Inflammatory macrophage treated with lipopolysaccharide for 1 hour (primary cell): ENCODE measurements around the gene LRBA.
A peak's percentile ranks its signal among the peaks of the same experiment; 100 is the strongest.
"Not testable (repeated sequence)": the region's sequence is repeated elsewhere in the genome, so short reads cannot be mapped to it uniquely, and the experiment has no call there.

Experiments used
- DNase-seq, 2 donors: peaks; one replicate each; pipeline ENCODE4 v3.0.0-alpha.2; 2020 to 2022

The LRBA gene

DNA sequence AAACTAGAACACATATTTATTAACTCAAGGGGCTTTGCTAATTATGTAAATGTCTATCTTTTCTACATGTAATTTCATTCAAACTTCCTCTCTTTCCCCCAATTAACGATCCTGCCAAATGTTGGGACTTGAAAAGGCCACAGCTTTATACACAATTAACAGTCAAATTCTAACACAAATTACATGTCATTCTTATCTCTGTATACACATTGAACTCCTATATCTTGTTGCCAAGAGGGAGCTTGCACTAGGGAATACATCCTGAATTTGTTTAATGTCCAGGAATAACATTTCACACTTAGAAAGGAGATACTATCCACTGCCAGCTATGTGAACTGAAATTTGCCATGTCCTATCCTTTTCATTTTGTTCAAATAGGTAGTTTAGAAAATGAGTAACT, 472.0 kb downstream of the LRBA start:
- DNase-seq, result no peak

DNA sequence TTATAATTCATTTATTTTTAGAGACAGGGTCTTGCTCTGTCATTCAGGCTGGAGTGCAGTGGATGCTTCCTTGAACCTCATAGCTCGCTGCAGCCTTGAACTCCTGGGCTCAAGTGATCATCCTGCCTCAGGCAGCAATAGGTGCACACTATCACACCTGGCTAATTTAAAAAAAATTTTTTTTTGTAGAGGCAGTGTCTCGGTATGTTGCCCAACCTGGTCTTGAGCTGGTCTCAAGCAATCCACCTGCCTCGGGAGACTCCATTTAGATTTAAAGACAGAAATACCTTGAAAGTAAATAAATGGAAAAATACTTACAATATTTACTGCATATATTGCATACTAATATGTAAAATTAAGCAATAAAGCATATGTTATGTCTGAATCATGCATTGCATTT, 473.4 kb downstream of the LRBA start:
- no peak for DNase-seq

DNA sequence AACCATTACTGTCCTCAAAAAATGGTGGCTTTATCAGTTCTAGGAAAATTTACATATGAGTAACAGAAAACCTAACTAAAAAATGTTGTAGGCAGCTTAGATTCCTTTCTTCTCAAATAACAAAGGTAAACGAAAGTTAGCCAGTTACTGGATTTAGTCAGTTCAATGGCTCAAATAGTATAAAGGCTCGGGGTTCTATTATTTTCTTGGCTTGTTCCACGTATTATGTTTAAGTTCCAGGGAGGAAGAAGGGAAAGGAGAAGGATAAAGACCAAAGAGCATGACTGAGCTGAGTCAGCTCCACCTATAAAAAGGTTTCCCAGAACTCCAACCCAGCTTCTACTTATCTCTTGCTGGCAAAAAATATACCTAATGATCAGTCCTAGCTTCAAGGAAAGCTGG, 474.1 kb downstream of the LRBA start:
- DNase-seq, result no peak

DNA sequence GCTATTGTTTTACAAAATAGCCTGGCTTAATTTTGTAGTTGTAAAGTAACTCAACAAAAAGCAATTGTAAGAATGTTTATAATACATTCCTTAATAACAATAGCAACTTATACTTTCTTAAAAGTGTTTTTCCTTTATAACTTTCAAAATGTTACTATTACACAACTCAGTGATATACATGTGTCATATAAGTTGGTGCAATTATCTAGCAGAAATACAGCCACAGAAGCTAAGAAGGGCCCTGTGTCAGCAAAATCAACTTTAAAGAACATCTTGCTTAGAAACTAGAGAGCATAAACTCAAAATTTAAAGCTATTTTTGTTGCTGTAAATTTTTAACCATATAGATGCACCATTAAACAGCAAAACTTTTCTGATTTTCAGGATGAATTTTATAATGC, 474.5 kb downstream of the LRBA start:
- no peak for DNase-seq

DNA sequence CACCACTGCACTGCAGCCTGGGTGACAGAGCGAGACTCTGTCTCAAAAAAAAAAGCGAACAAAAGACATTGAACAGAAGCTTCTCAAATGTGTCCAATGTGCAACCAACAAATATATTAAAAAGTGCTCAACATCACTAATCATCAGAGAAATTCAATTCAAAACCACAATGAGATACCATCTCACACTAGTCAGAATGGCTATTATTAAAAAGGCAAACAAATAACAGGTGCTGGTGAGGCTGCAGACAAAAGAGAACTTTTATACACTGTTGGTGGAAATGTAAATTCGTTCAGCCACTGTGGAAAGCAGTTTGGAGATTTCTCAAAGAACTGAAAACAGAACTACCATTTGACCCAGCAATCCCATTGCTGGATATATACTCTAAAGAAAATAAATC, 477.2 kb downstream of the LRBA start:
- DNase-seq, result not testable (repeated sequence)

DNA sequence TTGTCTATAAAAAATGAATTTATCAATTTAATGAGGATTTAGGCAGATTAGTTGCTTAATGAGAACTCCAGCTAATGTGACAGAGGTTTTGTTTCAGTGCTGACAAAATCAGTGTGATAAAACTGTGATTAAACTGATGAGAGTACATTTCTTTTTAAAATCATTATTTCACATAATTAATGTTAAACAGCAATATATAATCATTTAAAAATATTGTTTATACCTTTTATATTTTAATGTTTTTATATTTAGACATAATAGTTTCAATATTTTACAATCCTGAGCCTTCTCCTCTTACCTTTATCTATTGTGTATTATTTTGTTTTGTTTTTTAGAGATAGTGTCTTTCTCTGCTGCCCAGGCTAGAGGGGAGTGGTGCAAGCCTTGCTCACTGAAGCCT, 480.3 kb downstream of the LRBA start:
- no peak for DNase-seq

DNA sequence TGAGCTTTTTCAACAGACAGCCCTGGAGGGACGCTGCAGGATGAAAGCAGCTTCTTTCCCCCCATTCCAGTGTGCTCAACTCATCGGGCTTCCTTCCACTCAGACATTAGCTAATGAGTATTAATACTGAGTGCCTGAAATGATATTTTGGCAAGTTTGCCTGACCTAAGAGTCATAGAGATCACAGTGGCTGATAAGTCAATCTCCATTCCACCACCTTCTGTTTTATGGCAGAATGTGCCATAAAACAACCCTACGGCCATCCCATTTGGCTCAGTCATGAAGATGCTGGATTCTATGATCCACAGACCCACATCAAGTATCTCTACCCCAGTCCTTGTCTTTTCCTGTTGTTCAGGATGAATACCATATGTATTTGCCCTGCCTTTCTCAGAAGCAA, 481.4 kb downstream of the LRBA start:
- no peak for DNase-seq

DNA sequence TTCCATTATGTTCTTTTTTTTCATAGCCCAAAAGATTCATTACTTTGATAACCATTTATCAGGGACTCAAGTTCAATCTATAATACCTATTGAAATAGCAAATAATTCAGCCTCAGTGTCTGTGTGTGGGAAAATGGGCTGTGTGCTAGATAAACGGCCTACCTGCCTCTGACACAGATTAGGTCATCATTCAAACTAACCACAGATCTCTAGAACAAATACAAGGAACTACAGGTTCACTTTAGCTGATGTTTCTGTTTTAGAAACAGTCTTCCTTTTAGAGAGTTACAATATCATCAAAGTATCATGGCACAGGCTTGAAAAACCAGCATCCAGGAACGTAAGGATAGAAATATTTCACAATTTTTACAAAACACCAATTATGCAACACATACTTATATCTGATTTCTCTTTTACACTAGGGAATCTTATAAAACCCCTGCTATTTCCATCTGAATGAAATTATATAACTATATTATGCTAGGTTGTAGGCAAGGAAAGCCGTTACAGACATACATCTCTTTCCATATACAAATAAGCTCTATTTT, 489.7 kb downstream of the LRBA start:
- DNase-seq, result no peak

DNA sequence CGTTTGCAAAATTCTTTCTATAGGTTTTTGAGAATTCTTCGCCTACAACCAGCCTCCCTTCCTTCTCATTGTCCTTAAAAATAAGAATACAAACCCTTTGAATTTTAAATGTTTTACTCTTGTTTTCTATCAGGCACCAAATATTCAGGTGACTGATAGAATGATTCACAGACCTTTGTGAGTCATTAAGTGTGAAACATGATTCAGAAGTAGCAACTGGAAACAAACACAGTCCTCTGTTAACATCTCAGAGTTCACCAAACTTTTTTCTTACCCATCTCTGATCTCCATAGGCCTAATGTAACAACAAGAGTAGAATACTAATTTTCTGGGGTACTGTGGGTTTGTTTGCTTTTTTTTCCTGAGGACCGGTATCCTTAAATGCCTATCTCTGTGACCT, 496.5 kb downstream of the LRBA start:
- DNase-seq, result no peak

DNA sequence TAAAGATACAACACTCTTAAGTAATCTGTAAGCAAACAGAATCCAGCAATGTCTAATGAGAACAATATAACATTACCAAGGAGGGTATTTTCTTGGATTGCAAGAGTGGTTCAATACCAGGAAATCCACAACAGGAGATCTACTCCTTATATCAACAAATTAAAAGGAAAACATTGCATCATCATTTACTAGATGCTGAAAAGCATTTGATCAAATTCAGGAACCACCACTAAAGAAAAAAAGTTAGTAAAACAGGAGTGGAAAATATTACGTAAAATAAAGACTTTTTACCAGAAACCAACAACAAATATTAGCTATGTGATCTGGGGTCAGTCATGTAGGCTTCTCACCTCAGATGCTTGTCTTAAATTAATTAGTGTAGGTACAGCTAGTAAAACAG, 499.9 kb downstream of the LRBA start:
- no peak for DNase-seq

DNA sequence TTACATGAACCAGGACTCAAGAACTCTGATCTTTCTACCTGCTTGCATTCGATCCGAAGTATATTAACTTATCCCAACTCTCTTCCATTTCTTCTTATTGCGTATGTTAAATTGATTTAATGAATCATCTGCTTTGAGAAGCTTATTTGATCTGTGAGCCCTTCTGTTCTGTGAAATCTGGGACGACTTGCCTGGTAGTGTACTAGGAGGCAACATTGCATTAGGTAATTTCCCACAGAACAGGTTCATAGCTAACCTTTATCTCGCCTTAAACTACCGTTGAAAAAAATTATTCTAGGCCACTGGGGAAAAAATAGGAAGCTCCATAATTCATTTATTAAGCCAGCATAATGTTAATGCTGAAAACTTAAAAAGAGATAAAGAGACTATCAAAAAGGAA, 500.4 kb downstream of the LRBA start:
- DNase-seq, result no peak

DNA sequence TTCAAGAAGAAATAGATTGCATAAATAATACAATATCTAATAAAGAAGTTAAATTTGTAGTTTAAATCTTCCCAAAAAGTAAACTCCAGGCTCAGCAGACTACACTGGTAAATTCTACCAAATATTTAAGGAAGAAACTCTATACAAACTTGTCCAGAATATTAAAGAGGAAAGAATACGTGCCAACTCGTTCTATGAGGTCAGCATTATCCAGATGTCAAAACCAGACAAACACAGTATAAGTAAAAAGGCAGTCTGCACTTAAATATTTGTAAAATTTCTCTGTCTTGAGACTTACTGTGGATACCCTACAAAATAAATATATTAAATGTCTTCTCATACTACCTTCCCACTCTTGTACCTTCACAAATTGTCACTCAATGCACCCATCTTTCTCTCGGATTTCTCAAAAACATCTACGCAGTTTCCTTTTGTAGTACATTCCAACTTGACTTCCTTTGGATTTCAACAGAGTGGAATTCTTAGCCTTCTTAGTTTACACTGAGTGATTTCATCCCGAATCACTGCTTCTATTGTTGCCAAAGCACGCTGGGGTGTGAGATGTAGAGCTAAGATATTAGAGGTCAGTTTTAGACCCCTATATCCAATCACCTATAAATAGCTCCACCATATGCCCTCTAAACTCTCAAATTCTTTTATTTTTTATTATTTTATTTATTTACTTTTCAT, 504.8 kb downstream of the LRBA start:
- no peak for DNase-seq

DNA sequence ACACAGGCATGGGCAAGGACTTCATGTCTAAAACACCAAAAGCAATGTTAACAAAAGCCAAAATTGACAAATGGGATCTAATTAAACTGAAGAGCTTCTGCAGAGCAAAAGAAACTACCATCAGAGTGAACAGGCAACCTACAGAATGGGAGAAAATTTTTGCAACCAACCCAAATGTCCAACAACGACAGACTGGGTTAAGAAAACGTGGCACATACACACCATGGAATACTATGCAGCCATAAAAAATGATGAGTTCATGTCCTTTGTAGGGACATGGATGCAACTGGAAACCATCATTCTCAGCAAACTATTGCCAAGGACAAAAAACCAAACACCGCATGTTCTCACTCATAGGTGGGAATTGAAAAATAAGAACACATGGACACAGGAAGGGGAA, 507.4 kb downstream of the LRBA start:
- DNase-seq, result not testable (repeated sequence)

DNA sequence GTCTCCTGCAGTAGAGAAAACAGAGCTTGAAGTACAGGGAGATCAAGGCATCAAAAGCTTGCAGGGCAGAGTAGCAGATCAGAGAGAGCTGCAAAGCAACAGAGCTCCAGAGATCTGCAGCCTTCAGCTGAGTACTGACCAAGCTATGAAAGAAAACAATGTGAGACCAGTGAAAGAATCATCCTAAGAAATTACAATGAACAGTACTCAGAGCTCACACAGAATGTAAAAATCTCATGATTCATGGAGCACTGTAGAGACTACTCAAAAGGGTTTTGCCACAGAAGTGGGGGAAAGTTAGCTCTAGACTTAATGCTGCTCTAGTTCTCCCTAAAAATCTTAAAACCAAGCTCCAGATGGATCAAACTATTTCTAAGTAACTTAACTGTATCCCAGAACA, 513.1 kb downstream of the LRBA start:
- no peak for DNase-seq

DNA sequence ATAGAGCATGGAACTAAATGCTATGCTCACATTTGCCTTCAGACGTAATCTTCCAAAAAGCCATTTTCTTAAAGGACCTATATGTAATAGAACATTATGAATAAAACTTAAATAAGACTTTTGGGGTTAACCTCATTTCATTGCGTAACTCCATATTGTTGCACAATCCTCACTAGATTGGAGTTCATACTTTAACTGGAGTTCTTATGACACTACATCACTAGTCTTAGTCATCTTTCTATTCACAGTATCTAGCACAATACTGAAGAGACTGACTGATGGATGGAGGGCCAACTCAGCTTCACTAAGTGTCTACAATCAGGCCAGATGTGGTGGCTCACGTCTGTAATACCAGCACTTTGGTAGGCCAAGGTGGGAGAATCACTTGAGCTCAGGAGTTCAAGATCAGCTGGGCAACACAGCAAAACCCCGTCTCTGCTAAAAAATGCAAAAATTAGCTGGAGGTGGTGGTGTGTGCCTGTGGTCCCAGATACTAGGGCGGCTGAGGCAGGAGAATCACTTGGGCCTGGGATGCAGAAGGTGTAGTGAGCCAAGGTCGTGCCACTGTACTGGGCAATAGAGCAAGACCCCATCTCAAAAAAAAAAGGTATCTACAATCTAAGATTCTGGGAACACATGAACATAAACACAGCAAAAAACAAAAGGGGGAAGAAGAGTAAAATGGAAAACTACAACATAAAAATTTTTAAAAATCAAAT, 513.9 kb downstream of the LRBA start:
- peak; percentile 55 to 69 for DNase-seq

DNA sequence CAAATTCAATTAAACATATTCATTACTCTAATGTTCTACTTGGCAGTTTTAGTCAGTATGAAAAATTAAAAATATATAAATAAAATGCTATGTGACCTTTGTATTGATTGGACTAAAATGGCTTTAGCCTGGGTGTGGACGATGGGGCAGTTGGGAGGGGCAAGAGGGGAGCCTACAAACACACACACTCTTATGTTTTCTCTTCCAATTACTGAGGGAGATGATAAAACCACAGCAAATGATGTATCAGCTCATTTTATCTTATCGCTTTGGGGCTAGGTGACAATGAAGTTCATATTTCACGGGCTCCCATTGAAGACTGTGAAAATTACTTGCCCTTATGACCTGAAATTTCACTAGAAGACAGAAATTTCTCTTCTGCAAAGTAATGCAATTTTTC, 517.5 kb downstream of the LRBA start:
- no peak for DNase-seq

DNA sequence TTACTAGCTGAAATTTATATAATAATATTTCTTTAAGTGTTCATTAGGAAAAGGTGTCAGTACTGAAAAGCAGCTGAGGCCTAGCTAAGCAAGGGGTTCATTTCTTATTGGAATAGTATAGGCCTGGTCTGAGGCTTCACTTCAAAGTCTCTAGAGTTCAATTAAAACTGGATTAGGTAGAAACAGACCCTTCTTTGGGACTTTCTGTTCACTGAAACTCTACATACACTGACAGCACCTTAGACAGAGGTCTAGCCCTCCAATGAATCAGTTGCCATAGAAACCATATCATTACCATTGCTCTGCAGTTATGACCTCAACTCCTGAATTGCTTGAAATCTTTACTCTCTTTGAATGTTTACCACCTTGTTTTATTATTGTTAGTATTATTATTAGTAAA, 519.5 kb downstream of the LRBA start:
- DNase-seq, result no peak

DNA sequence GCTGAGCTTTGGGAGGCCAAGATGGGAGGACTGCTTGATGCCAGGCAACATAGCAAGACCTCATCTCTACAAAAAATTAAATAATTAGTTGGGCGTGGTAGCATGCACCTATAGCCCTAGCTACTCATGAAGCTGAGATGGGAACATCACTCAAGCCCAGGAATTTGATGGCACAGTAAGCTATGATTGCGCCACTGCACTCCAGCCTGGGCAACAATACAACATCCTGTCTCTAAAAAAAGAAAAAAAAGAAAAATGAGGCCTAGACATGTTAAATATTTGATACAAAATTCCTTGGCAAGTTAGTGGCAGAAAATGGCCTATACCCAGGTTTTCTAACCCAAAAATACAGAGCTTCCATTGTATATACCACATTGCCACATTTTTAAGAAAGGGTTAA, 521.2 kb downstream of the LRBA start:
- DNase-seq, result no peak

DNA sequence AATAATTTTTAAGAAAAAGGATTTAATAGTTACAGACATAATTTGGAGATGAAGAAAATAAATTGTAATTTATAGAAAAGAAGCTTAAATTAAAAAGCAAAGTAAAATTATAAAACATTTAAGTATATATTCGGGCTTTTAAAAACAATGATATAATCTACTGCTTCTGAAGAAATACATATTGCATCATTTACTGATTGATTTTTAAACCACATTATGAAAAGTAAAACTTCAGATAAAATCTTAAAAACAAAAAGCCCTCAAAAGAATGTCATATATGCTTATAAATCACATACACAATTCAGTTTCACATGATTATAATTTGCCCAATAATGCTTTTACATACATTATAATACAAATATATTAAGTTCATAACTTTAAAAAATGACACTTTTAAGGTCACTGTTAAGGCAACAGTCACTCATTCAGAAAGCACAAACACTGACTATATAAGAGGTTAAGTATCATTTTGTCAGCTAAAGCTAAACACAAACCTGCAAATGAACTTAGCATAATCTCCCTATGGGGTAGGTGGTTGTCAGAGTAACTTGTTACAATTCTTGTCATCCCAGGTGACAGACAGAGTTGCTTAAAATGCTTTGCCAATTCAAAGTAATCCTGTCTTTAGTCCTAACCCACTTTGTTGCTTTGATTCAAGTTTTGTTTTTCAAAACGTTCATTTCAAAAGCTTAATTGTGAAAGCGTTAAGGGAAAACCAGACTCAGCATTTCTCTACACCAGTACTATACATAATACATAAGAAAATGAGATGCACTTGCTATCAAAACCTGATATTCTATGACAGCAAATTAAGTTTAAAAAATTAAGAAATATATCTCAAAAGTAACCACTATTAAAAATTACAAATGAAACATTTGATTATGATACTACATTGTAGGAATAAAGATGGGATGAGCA, 523.7 kb downstream of the LRBA start:
- DNase-seq, result no peak

DNA sequence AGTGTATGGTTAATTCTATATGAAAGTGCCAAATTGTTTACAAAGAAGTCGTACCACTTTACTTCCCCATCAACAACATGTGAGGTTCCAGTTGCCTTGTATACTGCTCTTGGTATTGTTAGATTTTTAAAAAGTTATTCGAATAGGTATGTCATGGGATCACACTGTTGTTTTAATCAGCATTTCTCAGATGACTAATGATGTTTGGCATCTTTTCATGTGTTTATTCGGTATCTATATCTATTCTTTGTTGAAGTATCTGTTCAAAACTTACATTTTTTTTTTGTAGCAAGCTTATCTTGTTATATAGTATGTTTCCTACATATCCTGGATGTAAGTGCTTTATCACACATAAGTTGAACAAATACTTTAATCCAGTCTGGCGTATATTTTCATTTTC, 532.5 kb downstream of the LRBA start:
- no peak for DNase-seq

DNA sequence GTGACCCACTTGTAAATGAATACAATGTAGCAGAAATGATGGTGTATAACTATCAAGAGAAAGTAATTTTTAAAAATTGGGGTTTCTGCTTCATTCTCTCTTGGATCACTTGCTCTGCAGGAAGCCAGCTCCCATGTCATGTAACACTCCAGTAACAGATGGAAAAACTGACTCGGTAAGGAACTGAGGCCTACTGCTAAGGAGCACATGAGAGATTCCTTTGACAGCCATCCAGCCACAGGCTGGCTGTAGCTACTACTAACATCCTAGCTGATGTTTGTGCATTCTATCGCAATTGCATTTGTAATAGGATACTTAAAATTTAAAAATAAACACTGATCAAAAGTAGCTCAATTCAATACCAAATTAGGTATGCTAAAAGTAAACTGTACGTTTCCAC, 535.4 kb downstream of the LRBA start:
- no peak for DNase-seq

DNA sequence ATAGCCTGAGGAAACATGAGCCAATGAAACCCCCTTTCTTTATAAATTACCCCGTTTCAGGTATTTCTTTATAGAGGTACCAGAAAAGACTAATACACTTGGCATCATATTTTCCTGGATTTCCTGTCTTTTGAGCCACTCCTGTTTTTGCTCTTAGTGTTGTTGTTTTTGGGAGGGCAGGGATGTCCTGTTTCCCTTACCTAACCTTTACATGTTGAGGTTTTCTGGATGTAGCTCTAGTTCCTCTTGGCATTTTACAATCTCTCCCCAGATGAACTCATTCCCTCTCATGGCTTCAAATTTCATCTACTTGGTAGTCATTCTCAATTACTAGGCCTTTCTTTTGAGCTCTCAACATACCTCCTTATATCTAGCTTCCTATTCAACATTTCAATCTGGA, 537.2 kb downstream of the LRBA start:
- DNase-seq, result no peak

DNA sequence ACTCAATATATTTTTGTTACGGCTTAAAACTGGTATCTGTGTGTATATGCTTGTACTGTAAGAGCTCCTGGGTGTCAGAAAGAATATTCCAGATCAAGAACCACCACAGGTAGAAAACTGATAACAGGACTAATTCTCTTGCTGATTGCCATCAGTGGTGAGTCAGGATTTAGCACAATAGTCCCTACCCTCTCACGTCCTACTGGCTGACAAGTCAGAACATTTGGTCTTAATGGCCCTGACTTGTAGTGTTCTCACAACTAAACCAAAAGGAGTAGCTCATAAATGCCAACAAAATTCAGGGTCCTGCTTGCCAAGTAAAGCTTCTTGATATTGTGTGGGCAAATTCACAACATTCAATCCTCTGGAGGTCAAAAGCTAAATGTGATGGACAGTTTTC, 538.3 kb downstream of the LRBA start:
- DNase-seq, result no peak

DNA sequence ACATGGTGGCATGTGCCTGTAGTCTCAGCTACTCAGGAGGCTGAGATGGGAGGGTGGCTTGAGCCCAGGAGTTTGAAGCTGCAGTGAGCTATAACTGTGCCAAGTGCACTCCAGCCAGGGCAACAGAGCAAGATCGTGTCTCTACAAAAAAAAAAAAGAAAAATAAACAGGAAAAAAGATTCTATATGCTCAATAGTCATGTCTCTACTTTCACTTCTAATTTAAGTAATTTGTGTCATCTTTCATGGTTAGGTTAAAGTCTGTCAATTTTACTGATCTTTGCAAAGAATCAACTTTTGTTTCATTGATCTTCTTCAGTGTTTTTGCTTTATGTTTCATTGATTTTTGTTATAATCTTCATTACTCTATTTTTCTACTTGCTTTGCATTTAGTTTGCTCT, 539.3 kb downstream of the LRBA start:
- DNase-seq, result no peak
